K562 treated with DMSO at 1 percent for 4 hours (cell line): ENCODE data around the gene ZNF829. TPM values are rescaled to one million over a fixed set of nuclear protein-coding genes. Genes with fewer than 3 reads are reported as not detected.

Experiments used
- total RNA-seq: library from RNA; unstranded; fragments of 300-600 nt; gene quantifications from 2 replicates; pipeline ENCODE4 v1.2.3, GENCODE V29; 2022; ENCODE audit not compliant: insufficient read depth

The ZNF829 gene
- total RNA-seq: 0.11 TPM in 1 of 2 replicates, not detected in the other

GRCh38 chr19:36915992-36916830, at the start of gene ZNF829, which contains the start of gene ZNF568:
TSS of gene ZNF829 (minus strand) at chr19:36916291. CDS start at chr19:36915167, 1,124 bp downstream.
TSS of gene ZNF568 (plus strand) at chr19:36916332. CDS start at chr19:36922771, 6,439 bp downstream.

GRCh38 chr19:36850559-36851442, 65.3 kb downstream of the ZNF829 start, which contains the start of gene ZNF345:
TSS of gene ZNF345 (plus strand) at chr19:36850876. CDS start at chr19:36876831, 25,955 bp downstream.

Other genes starting within 250 kb of the ZNF829 start
- not detected in 2 replicates for gene ZNF461, start 249.5 kb downstream of the ZNF829 start, total RNA-seq
- gene ZNF567, start 228.7 kb downstream of the ZNF829 start, total RNA-seq: 2.7 and 3.7 TPM in 2 replicates
- gene ZNF850, start 143.5 kb downstream of the ZNF829 start, total RNA-seq: 1.3 TPM in 2 replicates
- 0.38 TPM in 1 of 2 replicates, not detected in the other for gene ZNF790, start 77.9 kb downstream of the ZNF829 start, total RNA-seq
- gene ZNF345, start 65.4 kb downstream of the ZNF829 start, total RNA-seq: 0.31 TPM in 1 of 2 replicates, not detected in the other
- gene ZNF568, start within 50 bp of the ZNF829 start, total RNA-seq: not detected in 2 replicates
- 2.1 and 2.5 TPM in 2 replicates for gene ZNF420, start 162.1 kb upstream of the ZNF829 start, total RNA-seq